SK-N-SH (cell line): ENCODE data around the gene NDRG2. TPM values are rescaled to one million over a fixed set of nuclear protein-coding genes. Genes with fewer than 3 reads are reported as not detected.

Experiments
- CTCF ChIA-PET: fragments of 300-600, 350-600 bp; formaldehyde crosslinking; extraction: SDS; loops from one replicate; lab custom pipeline; 2021; lab: Yijun Ruan, JAX
- POLR2A ChIA-PET: fragments of 350-600 bp; sonication (Branson Sonifier 250); formaldehyde crosslinking; extraction: SDS; loops from one replicate; lab custom pipeline; 2020; ENCODE audit warnings: antibody characterized with exemption, inconsistent platforms; lab: Yijun Ruan, JAX
- DNase-seq: peaks from one replicate; pipeline ENCODE4 v3.0.0; 2012
- H2AFZ ChIP-seq: fragments of 200-600 bp; sonication (generic); 2 replicates; pipeline ENCODE4 v1.8.1; 2016; ENCODE audit warnings: antibody characterized with exemption, mild to moderate bottlenecking, low read depth
- H3F3A ChIP-seq: fragments of 200-600 bp; sonication (generic); replicated peaks from 2 replicates; pipeline ENCODE3; 2016; ENCODE audit warnings: antibody characterized with exemption, mild to moderate bottlenecking; ENCODE audit not compliant: insufficient read depth
- H3K27ac ChIP-seq, 2 experiments: fragments of 200-500 bp in 1 of 2; fragments of 200-600 bp in 1 of 2; sonication (Bioruptor generic) in 1 of 2; sonication (generic), shearing (Covaris generic) in 1 of 2; 2 replicates each; pipeline versions ENCODE4 v1.5.1 to v1.6.1; 2014 to 2016; ENCODE audit warnings: low read depth in 2 of 2, inconsistent platforms in 1 of 2, low read length in 1 of 2, mild to moderate bottlenecking in 1 of 2, mixed read lengths in 1 of 2
- H3K27me3 ChIP-seq: fragments of 200-600 bp; sonication (generic), shearing (Covaris generic); 2 replicates; pipeline ENCODE4 v1.6.1; 2016; ENCODE audit warnings: mixed run types; ENCODE audit not compliant: insufficient read depth
- H3K36me3 ChIP-seq, 2 experiments: fragments of 200-500 bp in 1 of 2; fragments of 200-600 bp in 1 of 2; sonication (Bioruptor generic) in 1 of 2; sonication (generic) in 1 of 2; replicated peaks in 1 of 2; 2 replicates each; pipeline versions ENCODE3 to v1.5.1; 2014 to 2016; ENCODE audit warnings: low read length in 1 of 2, mild to moderate bottlenecking in 1 of 2; ENCODE audit not compliant: insufficient read depth in 2 of 2, control insufficient read depth in 1 of 2
- H3K4me1 ChIP-seq, 2 experiments: fragments of 200-500 bp in 1 of 2; fragments of 200-600 bp in 1 of 2; sonication (Bioruptor generic) in 1 of 2; sonication (generic), shearing (Covaris generic) in 1 of 2; 2 replicates each; pipeline versions ENCODE4 v1.5.1 to v1.6.1; 2014 to 2016; ENCODE audit warnings: low read depth in 1 of 2, low read length in 1 of 2, mixed run types in 1 of 2; ENCODE audit not compliant: insufficient read depth in 2 of 2, control insufficient read depth in 1 of 2
- H3K4me2 ChIP-seq: fragments of 200-600 bp; sonication (generic), shearing (Covaris generic); 2 replicates; pipeline ENCODE4 v1.6.1; 2017; ENCODE audit warnings: mixed run types
- H3K4me3 ChIP-seq, 2 experiments: fragments of 200-500 bp in 1 of 2; fragments of 200-600 bp in 1 of 2; sonication (Bioruptor generic) in 1 of 2; sonication (generic), shearing (Covaris generic) in 1 of 2; 2 replicates each; pipeline versions ENCODE4 v1.5.1 to v1.8.1; 2014 to 2016; ENCODE audit warnings: low read depth in 2 of 2, inconsistent platforms in 1 of 2, low read length in 1 of 2, mild to moderate bottlenecking in 1 of 2, mixed read lengths in 1 of 2, moderate library complexity in 1 of 2
- H3K79me2 ChIP-seq: fragments of 200-600 bp; sonication (generic); 2 replicates; pipeline ENCODE4 v1.8.1; 2017; ENCODE audit warnings: mild to moderate bottlenecking; ENCODE audit not compliant: insufficient read depth
- H3K9ac ChIP-seq: fragments of 200-600 bp; sonication (generic); 2 replicates; pipeline ENCODE4 v1.6.1; 2017; ENCODE audit warnings: mixed run types
- H3K9me2 ChIP-seq: fragments of 200-600 bp; sonication (generic); 2 replicates; pipeline ENCODE4 v1.6.1; 2017; ENCODE audit warnings: mixed run types
- H3K9me3 ChIP-seq: fragments of 200-600 bp; sonication (generic); 2 replicates; pipeline ENCODE4 v1.6.1; 2017; ENCODE audit warnings: mixed run types, mild to moderate bottlenecking, moderate library complexity
- H4K20me1 ChIP-seq: fragments of 200-600 bp; sonication (generic); 2 replicates; pipeline ENCODE4 v1.6.1; 2017; ENCODE audit warnings: mild to moderate bottlenecking, mixed run types; ENCODE audit not compliant: insufficient read depth
- CTCF ChIP-seq: fragments of 200-600 bp; sonication (generic); IDR thresholded peaks from 2 replicates; pipeline ENCODE4 v1.6.1; 2017; ENCODE audit warnings: antibody characterized with exemption, mild to moderate bottlenecking, moderate library complexity
- ELF1 ChIP-seq: IDR thresholded peaks from 2 replicates; pipeline ENCODE4 v1.4.0; 2012
- EP300 ChIP-seq, 2 experiments: IDR thresholded peaks; 2 replicates each; pipeline versions ENCODE4 v1.4.0 to v1.6.1; 2012; ENCODE audit warnings: borderline replicate concordance in 1 of 2, low read depth in 1 of 2, low read length in 1 of 2
- FOSL2 ChIP-seq: IDR thresholded peaks from 2 replicates; pipeline ENCODE4 v1.4.0; 2012; ENCODE audit warnings: low read depth, mild to moderate bottlenecking, moderate library complexity, borderline replicate concordance
- GABPA ChIP-seq: IDR thresholded peaks from 2 replicates; pipeline ENCODE4 v1.4.0; 2012; ENCODE audit warnings: low read depth, mild to moderate bottlenecking
- JUND ChIP-seq: IDR thresholded peaks from 2 replicates; pipeline ENCODE4 v1.4.0; 2012
- NFIC ChIP-seq: IDR thresholded peaks from 2 replicates; pipeline ENCODE4 v1.4.0; 2012; ENCODE audit warnings: borderline replicate concordance
- RCOR1 ChIP-seq: fragments of 150-350 bp; IDR thresholded peaks from 2 replicates; pipeline ENCODE4 v1.6.1; 2017; ENCODE audit warnings: antibody characterized with exemption, low read length
- RFX5 ChIP-seq: IDR thresholded peaks from 2 replicates; pipeline ENCODE4 v1.6.1; 2012; ENCODE audit warnings: mild to moderate bottlenecking, improper control_type of control experiment, low read length
- RXRA ChIP-seq: IDR thresholded peaks from 2 replicates; pipeline ENCODE4 v1.4.0; 2012; ENCODE audit warnings: low read depth, mild to moderate bottlenecking, borderline replicate concordance
- TCF12 ChIP-seq: IDR thresholded peaks from 2 replicates; pipeline ENCODE4 v1.4.0; 2012
- TEAD4 ChIP-seq: IDR thresholded peaks from 2 replicates; pipeline ENCODE4 v1.4.0; 2012; ENCODE audit warnings: mild to moderate bottlenecking, borderline replicate concordance; ENCODE audit not compliant: insufficient read depth
- USF2 ChIP-seq: fragments of 150-350 bp; IDR thresholded peaks from 2 replicates; pipeline ENCODE4 v1.6.1; 2017; ENCODE audit warnings: antibody characterized with exemption, low read length, low read depth, borderline replicate concordance
- WGBS: methylation state at CpG from one replicate; pipeline ENCODE4 v1.1.6; 2017; ENCODE audit warnings: low lambda C conversion rate; 5-methylcytosine and 5-hydroxymethylcytosine counted together
- polyA plus RNA-seq, 3 experiments: library from polyadenylated mRNA; depleted of rRNA; stranded (reverse); fragments of >200 nt; gene quantifications; 2 replicates each; pipeline ENCODE4 v1.2.3, GENCODE V29; 2012
- TF ChIP-seq, protein P1 (sequence below): IDR thresholded peaks from 2 replicates; pipeline ENCODE4 v1.4.0; 2012; ENCODE audit warnings: low read depth, borderline replicate concordance

Gene NDRG2
- polyA plus RNA-seq, 1 of the 3 experiments (the other 2 are of a cell fraction) = 15.8 TPM

DNA sequence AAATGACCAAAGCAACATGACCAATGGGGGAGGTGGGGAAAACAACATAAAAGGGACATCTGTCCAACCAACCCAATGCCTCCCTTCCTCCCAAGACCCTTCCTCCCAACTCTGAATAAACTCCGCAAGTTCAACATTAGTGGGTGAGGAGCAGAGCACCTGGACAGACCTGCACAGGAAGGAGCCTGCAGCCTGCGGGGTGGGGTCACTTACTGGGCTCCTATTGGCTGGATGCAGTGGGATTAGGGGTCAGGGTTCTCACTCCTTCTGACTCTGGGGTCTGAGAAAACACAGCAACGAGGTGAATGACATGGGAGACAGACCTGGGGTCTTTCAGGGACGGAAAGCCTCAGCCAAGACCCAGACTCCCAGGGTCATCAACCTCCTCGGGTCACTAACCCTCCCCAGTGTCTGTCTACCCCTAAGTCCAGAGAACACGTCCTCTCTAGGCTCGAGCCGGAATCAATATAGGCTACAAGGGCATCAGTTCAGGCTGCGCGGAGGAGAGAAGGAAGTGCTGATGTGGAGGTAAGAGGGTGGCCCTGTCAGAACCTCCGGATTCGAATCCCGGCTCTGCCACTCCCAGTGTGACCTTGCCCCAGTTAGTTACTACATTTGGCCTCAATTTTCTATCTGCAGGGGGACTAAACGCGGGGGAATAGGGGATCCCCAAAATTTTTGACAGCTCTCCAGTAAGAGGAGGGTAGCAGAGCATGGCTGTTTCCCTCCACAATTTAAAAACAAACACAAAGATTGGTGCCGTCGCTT, 860 bp downstream of the NDRG2 start (continued):
- no peak for TF ChIP-seq RFX5

- Histone ChIP-seq H3K9me2 (no peaks in the 10 kb centered on the region), H3K9ac (no peak overlapping the region), H3K27me3 (no peaks in the 10 kb centered on the region), H3K27ac (no peak overlapping the region), H3K4me1 (peaks cover 0 to 10% of the 10 kb centered on the region in 2 experiments; a peak in 1 of 4 replicates), H4K20me1 (no peaks in the 10 kb centered on the region), H2AFZ (no peak overlapping the region), H3K9me3 (no peaks in the 10 kb centered on the region), H3K36me3 (no peaks in the 10 kb centered on the region), H3K4me3 (no peak overlapping the region), H3F3A (no peaks in the 10 kb centered on the region), H3K79me2 (no peaks in the 10 kb centered on the region), H3K4me2 (no peak overlapping the region)
- WGBS = 91% methylated on average over 7 of the region's 7 CpGs
- DNase-seq = no peak
- ChIA-PET CTCF (interaction anchor here (1.3 to 18.2 kb wide), 5 partner anchors 8 to 78 kb away, joined by 6 to 555 read pairs (median 36); partner anchors contain the start of genes RNASE7, TMEM253 and ZNF219), POLR2A (interaction anchor here (2.1 kb wide), 1 partner anchor 8 kb away, joined by 11 read pairs; no protein-coding TSS in a partner anchor)
- no peak for TF ChIP-seq TCF12
- TF ChIP-seq CTCF = no peak
- TF ChIP-seq GABPA = no peak
- no peak for TF ChIP-seq USF2
- TF ChIP-seq NFIC = no peak
- no peak for TF ChIP-seq ELF1
- TF ChIP-seq EP300 (IDR thresholded peaks at IDR 0.05; ENCODE audit: borderline replicate concordance in 1 of 2, low read depth in 1 of 2, low read length in 1 of 2) = no peak
- TF ChIP-seq, protein P1, sequence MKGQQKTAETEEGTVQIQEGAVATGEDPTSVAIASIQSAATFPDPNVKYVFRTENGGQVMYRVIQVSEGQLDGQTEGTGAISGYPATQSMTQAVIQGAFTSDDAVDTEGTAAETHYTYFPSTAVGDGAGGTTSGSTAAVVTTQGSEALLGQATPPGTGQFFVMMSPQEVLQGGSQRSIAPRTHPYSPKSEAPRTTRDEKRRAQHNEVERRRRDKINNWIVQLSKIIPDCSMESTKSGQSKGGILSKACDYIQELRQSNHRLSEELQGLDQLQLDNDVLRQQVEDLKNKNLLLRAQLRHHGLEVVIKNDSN = no peak
- no peak for TF ChIP-seq RXRA
- no peak for TF ChIP-seq JUND
- TF ChIP-seq RCOR1 = no peak
- TF ChIP-seq RFX5 = no peak
- TF ChIP-seq FOSL2 = no peak
- no peak for TF ChIP-seq TEAD4
Observed at GRCh38 chr14:21023174-21023573, 1.7 kb downstream of the NDRG2 start.
